OCI-LY3 (cell line): Measurements from ENCODE around the gene RPS6KA5.

Experiments used
- CTCF ChIP-seq: fragments of 200-600, 300-600 bp; sonication (generic); IDR thresholded peaks from 2 replicates; pipeline ENCODE4 v1.5.1; 2014; ENCODE audit warnings: antibody characterized with exemption, low read length, low read depth
- EZH2phosphoT487 ChIP-seq: fragments of 200-600 bp; shearing (Covaris generic); IDR thresholded peaks from 2 replicates; pipeline ENCODE4 v1.6.1; 2018; ENCODE audit warnings: antibody characterized with exemption, mixed run types, low read depth

- TF ChIP-seq CTCF = no peak
- TF ChIP-seq EZH2phosphoT487 = no peak
These were observed 221.2 kb downstream of the RPS6KA5 start for GRCh38 chr14:90839024-90839888.
